ENCODE results near the gene CCDC158.
"Not testable (repeated sequence)": the region's sequence is repeated elsewhere in the genome, so short reads cannot be mapped to it uniquely, and the experiment has no call there.

The CCDC158 gene

GRCh38 chr4:76364763-76365162, 56.2 kb downstream of the CCDC158 start:
- no peak for DNase-seq

- no peak for DNase-seq
Measured at GRCh38 chr4:76363556-76364290, 57.2 kb downstream of the CCDC158 start.

DNA sequence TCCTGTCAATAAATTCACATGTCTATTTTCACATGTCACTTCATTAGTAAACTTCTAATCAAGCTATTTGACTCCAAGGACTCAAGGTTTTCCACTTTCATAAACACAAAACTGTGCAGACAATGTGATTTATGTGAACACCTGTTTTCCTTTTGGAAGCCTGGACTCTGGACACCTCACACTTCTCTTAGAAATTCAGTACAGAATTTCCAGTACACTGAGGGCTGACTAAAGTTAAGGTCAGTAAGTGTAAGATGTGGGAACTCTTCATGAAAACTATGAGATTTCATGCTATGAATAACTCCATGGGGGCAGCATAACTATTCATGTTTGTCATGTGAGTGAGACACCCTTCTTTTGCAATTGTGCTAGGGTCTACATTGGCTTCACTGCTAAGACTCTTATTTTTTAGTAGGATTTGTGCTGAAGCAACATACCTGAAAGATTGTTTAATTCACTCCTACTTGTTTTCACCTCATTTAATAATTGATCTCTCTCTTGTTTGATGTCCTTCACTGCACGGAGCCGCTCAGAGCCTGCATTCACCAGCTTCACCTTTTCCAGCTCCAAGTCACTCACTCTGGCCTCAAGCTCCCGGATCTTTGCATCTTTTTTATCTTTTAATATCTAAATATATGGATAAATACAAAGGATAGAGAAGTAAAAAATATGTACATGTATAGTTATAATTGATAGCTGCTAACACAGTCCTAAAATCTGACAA, 59.1 kb downstream of the CCDC158 start:
- DNase-seq = no peak

GRCh38 chr4:76359881-76360466, 61.0 kb downstream of the CCDC158 start:
- not testable (repeated sequence) for DNase-seq

DNA sequence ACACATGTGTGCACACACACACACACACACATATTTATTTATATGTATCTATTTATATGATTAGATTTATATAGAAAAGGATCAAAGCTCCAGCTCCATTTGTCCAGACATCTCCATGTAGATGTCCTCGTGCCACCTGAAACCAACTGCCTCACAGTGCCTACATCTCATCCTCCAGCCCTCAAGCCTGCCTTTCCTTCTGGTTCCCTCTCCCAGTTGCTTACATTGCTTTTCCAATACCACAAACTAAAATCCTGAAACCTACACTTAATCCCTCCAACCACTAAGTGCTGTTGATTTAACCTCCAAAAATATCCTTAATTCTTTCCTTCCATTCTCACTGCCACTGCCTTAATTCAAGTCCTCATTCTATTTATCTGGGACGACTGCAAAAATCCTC, 63.0 kb downstream of the CCDC158 start:
- DNase-seq = no peak

GRCh38 chr4:76354517-76355473, 66.1 kb downstream of the CCDC158 start:
- DNase-seq = no peak

- no peak for DNase-seq
Measured at GRCh38 chr4:76342803-76343202, 78.1 kb downstream of the CCDC158 start.

GRCh38 chr4:76342191-76342590, 78.8 kb downstream of the CCDC158 start:
- DNase-seq = no peak

DNA sequence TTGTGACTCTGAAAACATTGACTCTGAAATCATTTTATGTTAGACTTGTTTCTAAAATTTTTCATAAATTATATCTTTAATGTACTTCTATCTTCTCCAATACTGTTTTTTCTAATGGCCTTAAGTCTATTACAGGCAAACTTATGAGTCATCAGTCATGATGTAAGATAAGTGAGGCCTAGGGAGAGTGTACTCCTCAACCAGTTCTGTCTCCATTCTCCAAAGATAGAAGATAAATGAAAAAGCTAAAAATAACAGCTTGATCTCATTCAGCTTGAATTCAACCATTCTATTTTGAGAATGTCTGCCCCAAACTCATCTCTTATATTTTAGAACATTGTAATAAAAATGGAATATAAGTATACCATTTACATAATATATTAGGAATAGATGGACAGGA, 79.9 kb downstream of the CCDC158 start:
- DNase-seq = no peak

GRCh38 chr4:76339364-76339763, 81.6 kb downstream of the CCDC158 start:
- DNase-seq = no peak

GRCh38 chr4:76334885-76335284, 86.1 kb downstream of the CCDC158 start:
- DNase-seq = no peak

- DNase-seq = no peak
Measured at GRCh38 chr4:76326515-76326914, 94.4 kb downstream of the CCDC158 start.

- DNase-seq = no peak
Measured at GRCh38 chr4:76325072-76325471, 95.9 kb downstream of the CCDC158 start.

- no peak for DNase-seq
Measured at GRCh38 chr4:76322236-76322635, 98.7 kb downstream of the CCDC158 start.

GRCh38 chr4:76316131-76316530, 104.8 kb downstream of the CCDC158 start:
- no peak for DNase-seq

GRCh38 chr4:76315267-76315918, 105.5 kb downstream of the CCDC158 start:
- DNase-seq = no peak

DNA sequence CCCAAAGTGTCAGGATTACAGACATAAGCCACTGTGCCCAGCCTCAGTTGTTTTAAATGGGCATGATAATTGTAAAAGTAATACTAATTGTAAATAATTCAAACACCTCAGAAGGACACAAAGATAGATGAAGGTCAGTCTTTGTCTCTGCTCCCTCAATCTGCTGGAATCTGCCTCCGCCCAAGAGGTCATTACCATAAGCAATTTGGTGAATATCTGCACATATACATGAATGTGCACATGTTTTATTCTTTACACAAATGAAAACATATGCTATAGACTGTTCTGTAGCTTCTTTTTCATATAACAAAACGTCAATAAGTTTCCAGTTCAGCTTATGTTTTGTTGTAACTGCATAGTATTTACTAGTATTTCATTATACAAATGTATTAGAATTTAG, 107.4 kb downstream of the CCDC158 start:
- DNase-seq = no peak

DNA sequence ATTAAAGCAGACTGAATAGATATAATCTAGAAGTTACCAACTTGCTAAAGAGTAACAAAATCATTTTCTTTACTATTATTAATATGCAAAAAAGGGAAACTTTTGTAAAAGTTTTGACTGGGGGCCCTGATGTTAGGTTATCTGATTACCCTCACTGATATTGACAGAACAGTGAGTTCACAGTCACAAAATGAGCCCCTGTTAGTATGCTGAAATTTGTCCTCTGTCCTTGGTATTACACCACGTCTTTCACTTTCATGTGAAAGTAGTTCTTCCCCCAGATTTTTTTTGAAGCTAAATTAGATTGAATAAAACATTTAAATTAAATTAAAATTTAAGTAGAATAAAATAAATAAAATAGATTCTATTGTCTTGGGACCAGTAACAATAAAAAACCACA, 108.5 kb downstream of the CCDC158 start:
- no peak for DNase-seq

- DNase-seq = peak; percentile 15
Measured at GRCh38 chr4:76311896-76312331, 109.0 kb downstream of the CCDC158 start.

GRCh38 chr4:76310683-76311082, 110.3 kb downstream of the CCDC158 start:
- no peak for DNase-seq

- no peak for DNase-seq
Measured at GRCh38 chr4:76309939-76310550, 110.9 kb downstream of the CCDC158 start.

DNA sequence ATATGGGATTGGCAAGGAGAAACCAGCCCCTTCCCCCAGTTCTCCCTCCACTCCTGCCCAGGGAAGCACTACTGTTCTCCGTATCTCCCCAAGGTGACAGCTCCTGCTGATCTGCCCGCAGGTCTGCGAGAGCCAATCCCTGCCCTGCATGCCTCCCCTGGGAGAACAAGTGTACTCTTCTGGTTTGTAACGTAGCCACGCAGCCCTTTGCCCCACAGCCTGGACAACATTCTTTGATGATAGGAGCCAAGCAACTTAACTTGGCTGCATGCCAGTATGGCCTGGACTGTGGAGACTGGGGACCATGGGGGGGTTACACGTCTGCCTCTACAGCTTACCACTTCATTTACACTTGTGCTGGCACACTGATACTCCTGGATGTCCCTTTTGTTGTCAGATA, 112.4 kb downstream of the CCDC158 start:
- DNase-seq = peak; percentile 6

Data from retina (tissue), 1 donor.